ENCODE data around the gene RPL14. TPM values are rescaled to one million over a fixed set of nuclear protein-coding genes. Genes with fewer than 3 reads are reported as not detected.

Gene RPL14
- total and polyA plus RNA-seq, 8 donors = 1,295 to 1,922 (median 1,799) TPM

- H3K4me1 ChIP-seq = peaks cover 0 to 12% of the 10 kb centered on the region in 2 donors
- DNase-seq (no peak), ATAC-seq (no peak)
- intact Hi-C loops (cut with DNase I) = no loop called here
- H3K4me3 ChIP-seq = no peak overlapping the region
- H3K36me3 ChIP-seq = peaks cover 0 to 62% of the 10 kb centered on the region in 2 donors
- H3K27ac ChIP-seq = no peak overlapping the region
- H3K27me3 ChIP-seq = no peaks in the 10 kb centered on the region
- no peak for TF ChIP-seq CTCF (IDR thresholded peaks at IDR 0.05)
- no peaks in the 10 kb centered on the region for H3K9me3 ChIP-seq
These were observed 7.9 kb downstream of the RPL14 start for GRCh38 chr3:40465111-40465407.

GRCh38 chr3:40465456-40465855 is 8.3 kb downstream of the RPL14 start:
- no peaks in the 10 kb centered on the region for H3K9me3 ChIP-seq
- peaks cover 0 to 8% of the 10 kb centered on the region in 2 donors for H3K4me1 ChIP-seq
- H3K36me3 ChIP-seq = peaks cover 0 to 58% of the 10 kb centered on the region in 2 donors
- H3K27ac ChIP-seq = no peak overlapping the region
- TF ChIP-seq CTCF (IDR thresholded peaks at IDR 0.05) = no peak
- DNase-seq (no peak), ATAC-seq (peak; percentile 29)
- no peak overlapping the region for H3K4me3 ChIP-seq
- intact Hi-C loops (cut with DNase I) = no loop called here
- no peaks in the 10 kb centered on the region for H3K27me3 ChIP-seq

GRCh38 chr3:40468018-40468417 is 10.9 kb downstream of the RPL14 start:
- Histone ChIP-seq H3K9me3 (no peaks in the 10 kb centered on the region), H3K27ac (no peak overlapping the region), H3K4me3 (no peak overlapping the region), H3K4me1 (no peaks in the 10 kb centered on the region), H3K36me3 (peaks cover 0 to 33% of the 10 kb centered on the region in 2 donors), H3K27me3 (no peaks in the 10 kb centered on the region)
- no peak for TF ChIP-seq CTCF (IDR thresholded peaks at IDR 0.05)
- intact Hi-C loops (cut with DNase I) = no loop called here
- ATAC-seq (no peak), DNase-seq (no peak)

- ATAC-seq (no peak), DNase-seq (no peak)
- Histone ChIP-seq H3K9me3 (no peaks in the 10 kb centered on the region), H3K27me3 (no peaks in the 10 kb centered on the region), H3K4me3 (no peak overlapping the region), H3K4me1 (no peaks in the 10 kb centered on the region), H3K27ac (no peak overlapping the region), H3K36me3 (peaks cover 0 to 13% of the 10 kb centered on the region in 2 donors)
- intact Hi-C loops (cut with DNase I) = no loop called here
- no peak for TF ChIP-seq CTCF (IDR thresholded peaks at IDR 0.05)
These were observed 13.6 kb downstream of the RPL14 start for GRCh38 chr3:40470701-40471100.

- intact Hi-C loops (cut with DNase I) = no loop called here
- Histone ChIP-seq H3K4me1 (peaks cover 0 to 10% of the 10 kb centered on the region in 2 donors), H3K4me3 (peak within 1 kb of the TSS; percentile 57 to 78), H3K27me3 (no peaks in the 10 kb centered on the region), H3K9me3 (no peaks in the 10 kb centered on the region), H3K27ac (peak within 1 kb of the TSS; percentile 43 to 78), H3K36me3 (peaks cover 0 to 9% of the 10 kb centered on the region in 2 donors)
- ATAC-seq (peak; percentile 99), DNase-seq (peak; percentile 63 to 91 (median 80))
- no peak for TF ChIP-seq CTCF (IDR thresholded peaks at IDR 0.05)
These were observed 19.6 kb downstream of the RPL14 start, which contains the start of gene ZNF619 for GRCh38 chr3:40476478-40477470. Gene ZNF619 (plus strand): TSS chr3:40477122. CDS start chr3:40477980, 858 bp downstream.

All from left lung (tissue), 10 donors.